CD4-positive, alpha-beta T cell treated with Interleukin-6 at 100 ng/mL for 8 hours (primary cell): ENCODE data around the gene MMRN1.

ENCODE experiments used
- DNase-seq: peaks from one replicate; pipeline ENCODE4 v3.0.0-alpha.2; 2020; ENCODE audit warnings: mixed read lengths, low spot score

MMRN1 gene

DNA sequence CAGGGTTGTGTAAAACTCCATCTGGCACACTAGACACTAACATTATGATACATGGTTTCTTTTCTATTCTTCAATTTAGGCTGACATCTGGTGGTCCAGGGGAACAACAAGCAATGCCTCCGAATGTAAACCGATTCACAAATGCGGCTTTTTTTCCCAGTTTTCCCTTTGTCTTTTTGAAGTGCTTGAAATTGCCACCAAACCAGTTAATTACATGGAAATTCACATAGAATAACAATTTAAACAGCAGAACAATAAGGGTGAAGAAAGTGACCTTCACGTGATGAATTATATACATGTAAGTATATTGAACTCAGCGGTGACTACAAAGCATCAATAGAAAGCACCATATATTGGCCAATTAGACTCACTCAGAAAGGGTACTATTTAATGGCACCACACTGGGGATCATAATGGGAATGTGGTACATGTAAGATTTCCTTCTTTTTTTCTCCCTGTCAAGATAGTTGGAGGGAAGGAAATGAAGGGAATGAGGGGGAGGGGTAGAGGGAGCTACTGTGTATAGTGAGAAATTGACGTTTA is 103.9 kb downstream of the MMRN1 start:
- no peak for DNase-seq

DNA sequence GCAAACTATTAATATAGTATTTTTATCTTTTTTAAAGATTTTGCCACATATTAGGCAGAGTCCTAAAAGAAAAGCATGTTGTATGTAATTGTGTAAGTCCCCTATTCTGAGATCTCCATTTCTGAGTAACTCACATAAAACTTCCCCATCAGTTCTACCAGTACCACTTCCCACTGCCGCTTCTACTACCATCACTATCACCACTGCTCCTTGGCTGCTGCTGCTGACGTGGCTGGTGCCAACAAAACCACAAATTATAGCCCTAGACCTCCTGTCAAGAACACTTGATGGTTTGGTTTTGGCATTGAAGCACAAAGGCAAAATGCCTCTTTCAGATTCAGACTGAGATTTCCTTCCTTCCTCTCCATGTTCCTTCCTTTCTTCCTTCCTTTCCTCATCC is 106.4 kb downstream of the MMRN1 start:
- DNase-seq: no peak

DNA sequence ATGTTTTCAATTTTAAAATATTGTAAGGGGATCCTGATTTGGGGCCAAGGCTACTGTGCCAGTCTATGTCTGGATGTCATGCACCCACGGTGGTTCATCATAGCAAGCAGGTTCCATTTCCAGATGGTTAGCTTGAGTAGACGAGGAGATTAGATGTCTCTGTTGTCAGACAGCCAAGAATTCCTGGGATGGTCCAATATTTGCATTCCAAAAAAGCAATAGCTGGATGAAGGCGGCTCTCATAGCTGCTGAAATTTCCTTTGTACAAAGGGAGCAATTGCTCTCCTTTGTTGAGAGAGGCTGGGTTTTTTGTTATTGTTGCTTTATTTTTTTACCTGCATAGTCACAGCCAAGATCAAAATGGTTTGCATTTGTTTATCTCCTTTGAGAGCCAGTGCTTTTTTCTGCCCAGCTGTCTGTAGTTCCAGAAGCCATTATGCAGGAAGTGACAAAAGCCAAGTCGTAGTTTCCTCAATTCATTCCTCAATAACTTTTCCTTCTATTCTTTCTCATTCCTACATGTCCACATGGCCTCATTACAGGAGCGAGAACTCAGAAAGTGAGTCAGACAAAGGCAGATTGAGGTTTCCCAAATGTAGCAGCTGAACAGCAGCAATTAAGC is 107.9 kb downstream of the MMRN1 start:
- no peak for DNase-seq
